ENCODE data around the gene BTC. TPM values are rescaled to one million over a fixed set of nuclear protein-coding genes. Genes with fewer than 3 reads are reported as not detected.
"Not testable (repeated sequence)": the region's sequence is repeated elsewhere in the genome, so short reads cannot be mapped to it uniquely, and the experiment has no call there.

Gene BTC
- total and polyA plus RNA-seq, 4 donors, result 0.51 to 3.7 (median 1.1) TPM

DNA sequence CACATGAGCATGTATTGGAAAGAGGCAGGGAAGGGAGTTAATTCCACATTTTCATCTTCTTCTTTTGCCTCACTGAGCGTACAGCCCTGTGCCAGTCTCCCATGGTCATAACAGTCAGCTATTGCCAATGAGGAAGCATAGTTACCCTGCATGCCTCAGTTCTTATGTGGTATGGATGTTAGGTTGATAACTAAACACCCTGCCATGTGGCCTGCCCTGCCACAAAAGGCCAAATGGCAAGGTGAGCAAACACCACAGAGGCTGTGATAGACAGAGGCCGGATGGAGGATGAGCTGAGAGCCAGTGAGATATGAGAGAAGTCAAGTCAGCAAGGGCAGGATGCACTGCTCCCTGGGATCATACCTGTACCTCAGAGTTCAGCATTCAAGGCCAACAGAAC is 59.3 kb downstream of the BTC start:
- WGBS (ENCODE audit: insufficient coverage), result no CpG with 5 or more reads among the region's 2 CpGs

DNA sequence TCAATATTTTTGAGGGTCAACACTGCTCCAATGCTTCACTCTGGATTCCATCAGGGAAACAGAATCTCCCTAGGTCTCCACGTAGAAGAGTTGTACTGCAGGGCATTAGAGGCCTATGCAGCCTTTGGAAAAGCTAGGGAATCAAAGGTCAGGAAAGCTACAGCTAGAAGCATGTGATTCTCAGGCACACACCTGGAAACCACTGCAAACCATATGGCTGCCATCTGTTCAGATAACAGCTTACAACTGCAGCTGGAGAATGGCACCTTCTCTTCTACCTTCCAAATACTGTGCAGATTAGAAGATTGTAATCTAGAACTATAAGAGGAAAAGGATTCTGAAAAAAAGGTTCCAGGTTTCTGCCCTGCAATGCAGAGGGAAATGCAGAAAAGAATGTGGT is 60.6 kb downstream of the BTC start:
- no peak for DNase-seq (ENCODE audit: low read depth in 4 of 6, low spot score in 6 of 6)
- Histone ChIP-seq H3K27ac (ENCODE audit: low read depth, low read length) (no peak overlapping the region), H3K36me3 (ENCODE audit: control insufficient read depth, insufficient read depth, low read length) (no peaks in the 10 kb centered on the region), H3K9me3 (ENCODE audit: control insufficient read depth, insufficient read depth, low read length) (no peaks in the 10 kb centered on the region), H3K27me3 (ENCODE audit: control insufficient read depth, insufficient read depth, low read length) (no peaks in the 10 kb centered on the region), H3K4me1 (ENCODE audit: control insufficient read depth, insufficient read depth, low read length) (no peaks in the 10 kb centered on the region), H3K4me3 (ENCODE audit: low read depth, low read length) (no peak overlapping the region)
- no CpG with 5 or more reads among the region's 1 CpG for WGBS (ENCODE audit: insufficient coverage)

More for the DNA sequence above, 59.3 kb downstream of the BTC start:
- Histone ChIP-seq H3K4me3 (ENCODE audit: low read depth, low read length) (no peak overlapping the region), H3K27ac (ENCODE audit: low read depth, low read length) (no peak overlapping the region), H3K9me3 (ENCODE audit: control insufficient read depth, insufficient read depth, low read length) (no peaks in the 10 kb centered on the region), H3K27me3 (ENCODE audit: control insufficient read depth, insufficient read depth, low read length) (no peaks in the 10 kb centered on the region), H3K36me3 (ENCODE audit: control insufficient read depth, insufficient read depth, low read length) (no peaks in the 10 kb centered on the region), H3K4me1 (ENCODE audit: control insufficient read depth, insufficient read depth, low read length) (no peaks in the 10 kb centered on the region)
- no peak for DNase-seq (ENCODE audit: low read depth in 4 of 6, low spot score in 6 of 6)

DNA sequence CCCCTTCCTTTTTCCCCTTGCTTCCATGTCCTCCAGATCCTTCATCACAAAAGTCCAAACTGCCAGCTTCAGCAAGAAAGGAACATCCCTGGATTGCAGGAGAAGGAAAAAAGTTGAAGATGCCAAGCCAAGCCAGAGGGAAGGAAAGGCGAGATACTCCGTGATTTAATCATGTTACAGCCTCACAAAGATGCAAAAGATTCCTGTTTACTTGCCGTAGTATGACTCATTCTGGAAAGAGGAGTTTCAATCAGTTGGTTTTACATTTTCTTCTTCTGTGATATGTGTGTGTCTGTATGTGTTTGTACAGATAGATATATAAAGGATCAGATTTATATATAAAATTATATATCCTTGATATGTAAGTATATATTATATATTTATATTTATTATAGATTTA is 69.3 kb downstream of the BTC start:
- no peak for DNase-seq (ENCODE audit: low read depth in 4 of 6, low spot score in 6 of 6)
- Histone ChIP-seq H3K9me3 (ENCODE audit: control insufficient read depth, insufficient read depth, low read length) (no peaks in the 10 kb centered on the region), H3K4me1 (ENCODE audit: control insufficient read depth, insufficient read depth, low read length) (no peaks in the 10 kb centered on the region), H3K4me3 (ENCODE audit: low read depth, low read length) (no peak overlapping the region), H3K36me3 (ENCODE audit: control insufficient read depth, insufficient read depth, low read length) (no peaks in the 10 kb centered on the region), H3K27me3 (ENCODE audit: control insufficient read depth, insufficient read depth, low read length) (no peaks in the 10 kb centered on the region), H3K27ac (ENCODE audit: low read depth, low read length) (no peak overlapping the region)
- 74% methylated on average over 3 of the region's 3 CpGs for WGBS (ENCODE audit: insufficient coverage)

DNA sequence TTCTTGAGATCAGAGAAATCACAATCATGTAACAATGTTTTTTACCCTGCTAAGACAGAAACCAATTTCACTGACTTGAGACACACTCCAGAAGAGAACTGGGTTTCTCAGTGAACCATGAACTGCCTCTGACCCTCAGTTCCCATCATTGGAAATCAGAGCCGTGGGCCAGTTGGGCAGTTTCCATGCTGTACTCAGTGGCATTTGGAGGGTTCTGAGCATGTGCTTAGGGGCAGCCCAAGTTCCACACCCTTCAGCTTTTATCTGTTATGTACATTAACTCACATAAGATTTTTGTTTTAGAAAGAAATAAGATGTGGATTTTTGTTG is 77.9 kb downstream of the BTC start:
- Histone ChIP-seq H3K36me3 (ENCODE audit: control insufficient read depth, insufficient read depth, low read length) (no peaks in the 10 kb centered on the region), H3K27ac (ENCODE audit: low read depth, low read length) (no peak overlapping the region), H3K4me1 (ENCODE audit: control insufficient read depth, insufficient read depth, low read length) (no peaks in the 10 kb centered on the region), H3K4me3 (ENCODE audit: low read depth, low read length) (no peak overlapping the region), H3K27me3 (ENCODE audit: control insufficient read depth, insufficient read depth, low read length) (no peaks in the 10 kb centered on the region), H3K9me3 (ENCODE audit: control insufficient read depth, insufficient read depth, low read length) (no peaks in the 10 kb centered on the region)
- no CpG with 5 or more reads among the region's 1 CpG for WGBS (ENCODE audit: insufficient coverage)
- DNase-seq (ENCODE audit: low read depth in 4 of 6, low spot score in 6 of 6), result no peak

DNA sequence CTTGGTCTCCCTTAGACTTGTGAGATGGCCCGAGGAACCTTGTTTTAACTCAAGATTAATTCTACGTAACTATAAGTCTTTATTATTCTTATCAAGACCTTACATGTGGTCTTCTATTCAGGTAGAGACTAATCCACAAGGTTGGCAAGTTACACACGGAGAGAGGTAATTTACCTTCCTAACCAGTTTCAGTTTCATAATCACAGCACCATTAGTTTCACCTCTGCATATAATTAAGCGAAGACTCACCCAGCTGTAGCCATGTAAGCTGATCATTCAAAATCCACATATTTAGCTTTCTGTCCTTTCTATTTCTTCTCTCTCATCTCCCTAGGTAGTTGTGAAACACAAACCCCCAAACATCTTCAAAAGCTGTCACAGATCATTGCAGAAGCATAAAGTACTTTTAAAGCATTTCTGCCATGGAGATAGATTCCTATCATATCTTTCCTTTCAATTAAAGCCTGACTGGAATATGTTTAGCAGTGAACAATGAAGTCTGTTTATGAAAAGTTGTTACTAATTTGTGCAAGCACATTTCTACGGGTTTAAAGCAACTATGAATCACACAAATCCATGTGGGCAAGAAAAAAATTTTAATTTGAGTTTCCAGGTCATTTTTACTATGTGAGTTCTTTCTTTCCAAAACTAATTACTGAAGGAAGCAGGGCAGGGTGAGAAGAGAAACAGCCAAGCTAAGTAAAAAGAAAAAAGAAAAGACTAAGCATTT is 78.5 kb downstream of the BTC start:
- DNase-seq (ENCODE audit: low read depth in 4 of 6, low spot score in 6 of 6), result peak in 1 of 6 donors; percentile 6
- no peaks in the 10 kb centered on the region for H3K27me3 ChIP-seq (ENCODE audit: control insufficient read depth, insufficient read depth, low read length)
- no peak overlapping the region for H3K4me3 ChIP-seq (ENCODE audit: low read depth, low read length)
- WGBS (ENCODE audit: insufficient coverage), result 93% methylated on average over 2 of the region's 5 CpGs
- H3K9me3 ChIP-seq (ENCODE audit: control insufficient read depth, insufficient read depth, low read length), result no peaks in the 10 kb centered on the region
- no peaks in the 10 kb centered on the region for H3K4me1 ChIP-seq (ENCODE audit: control insufficient read depth, insufficient read depth, low read length)
- no peak overlapping the region for H3K27ac ChIP-seq (ENCODE audit: low read depth, low read length)
- no peaks in the 10 kb centered on the region for H3K36me3 ChIP-seq (ENCODE audit: control insufficient read depth, insufficient read depth, low read length)

DNA sequence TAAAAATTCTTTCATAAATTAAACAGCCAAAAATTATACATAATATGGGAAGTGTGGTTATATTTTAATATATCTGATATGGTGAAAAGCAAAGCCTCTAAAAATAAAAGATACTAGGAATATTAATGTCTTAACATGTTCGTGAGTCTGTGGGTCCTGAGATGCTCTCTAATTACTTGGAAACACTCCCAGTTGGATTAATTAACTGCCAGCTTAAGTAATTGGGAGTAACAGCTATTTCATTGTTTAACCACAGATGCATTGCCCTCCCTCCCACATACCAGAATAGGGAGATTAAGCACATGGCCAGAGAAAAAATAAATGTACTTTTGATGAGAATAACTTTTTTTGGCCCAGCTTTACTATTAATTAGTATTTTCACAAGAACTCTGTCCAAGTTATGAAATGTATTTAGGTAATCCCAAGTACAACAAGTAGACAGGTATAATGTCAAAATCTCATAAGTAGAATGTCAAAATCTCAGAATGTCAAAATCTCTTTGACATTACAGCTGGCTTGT is 79.7 kb downstream of the BTC start:
- H3K4me3 ChIP-seq (ENCODE audit: low read depth, low read length), result no peak overlapping the region
- WGBS (ENCODE audit: insufficient coverage), result no CpG with 5 or more reads among the region's 1 CpG

DNA sequence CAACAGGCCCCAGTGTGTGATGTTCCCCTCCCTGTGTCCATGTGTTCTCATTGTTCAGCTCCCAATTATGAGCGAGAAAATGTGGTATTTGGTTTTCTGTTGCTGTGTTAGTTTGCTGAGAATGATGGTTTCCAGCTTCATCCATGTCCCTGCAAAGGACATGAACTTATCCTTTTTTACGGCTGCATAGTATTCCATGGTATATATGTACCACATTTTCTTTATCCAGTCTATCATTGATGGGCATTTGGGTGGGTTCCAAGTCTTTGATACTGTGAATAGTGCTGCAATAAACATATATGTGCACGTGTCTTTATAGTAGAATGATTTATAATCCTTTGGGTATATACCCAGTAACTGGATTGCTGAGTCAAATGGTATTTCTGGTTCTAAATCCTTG is 86.2 kb downstream of the BTC start:
- H3K27me3 ChIP-seq (ENCODE audit: control insufficient read depth, insufficient read depth, low read length); DNase-seq (ENCODE audit: low read depth in 4 of 6, low spot score in 6 of 6); H3K36me3 ChIP-seq (ENCODE audit: control insufficient read depth, insufficient read depth, low read length); H3K4me3 ChIP-seq (ENCODE audit: low read depth, low read length); H3K4me1 ChIP-seq (ENCODE audit: control insufficient read depth, insufficient read depth, low read length); H3K9me3 ChIP-seq (ENCODE audit: control insufficient read depth, insufficient read depth, low read length); H3K27ac ChIP-seq (ENCODE audit: low read depth, low read length): not testable (repeated sequence)
- WGBS (ENCODE audit: insufficient coverage), result no CpG with 5 or more reads among the region's 3 CpGs

More for the DNA sequence above, 79.7 kb downstream of the BTC start:
- Histone ChIP-seq H3K36me3 (ENCODE audit: control insufficient read depth, insufficient read depth, low read length) (no peaks in the 10 kb centered on the region), H3K9me3 (ENCODE audit: control insufficient read depth, insufficient read depth, low read length) (no peaks in the 10 kb centered on the region), H3K27me3 (ENCODE audit: control insufficient read depth, insufficient read depth, low read length) (no peaks in the 10 kb centered on the region), H3K4me1 (ENCODE audit: control insufficient read depth, insufficient read depth, low read length) (no peaks in the 10 kb centered on the region), H3K27ac (ENCODE audit: low read depth, low read length) (no peak overlapping the region)
- peak in 2 of 6 donors; percentile 43 to 71 for DNase-seq (ENCODE audit: low read depth in 4 of 6, low spot score in 6 of 6)

Other genes starting within 250 kb of the BTC start
- gene PARM1, start 138.6 kb upstream of the BTC start, total RNA-seq, result 10 to 100 TPM; 15.3 to 31.2 TPM
- 10 to 100 TPM; 12.2 to 16.0 TPM for gene PARM1, start 138.6 kb upstream of the BTC start, polyA plus RNA-seq (ENCODE audit: insufficient read length in 2 of 2)